SIG-M5 treated with dmso at 0.1 percent for 504 hours (cell line): ENCODE data around the gene RASA4.
"Not testable (repeated sequence)": the region's sequence is repeated elsewhere in the genome, so short reads cannot be mapped to it uniquely, and the experiment has no call there.

Experiments used
- DNase-seq: peaks from one replicate; lab custom pipeline; 2025; ENCODE audit not compliant: unreplicated experiment; lab: John Stamatoyannopoulos, UW

Gene RASA4

GRCh38 chr7:102616507-102617125 lies at the start of gene RASA4:
Gene RASA4 (minus strand): TSS chr7:102616756. CDS start chr7:102616689, 67 bp downstream.
- not testable (repeated sequence) for DNase-seq

- not testable (repeated sequence) for DNase-seq
Measured at GRCh38 chr7:102664765-102665164, 48.2 kb upstream of the RASA4 start.

GRCh38 chr7:102649924-102650323 lies 33.4 kb upstream of the RASA4 start, which contains the start of gene SPDYE2B:
Gene SPDYE2B (plus strand): TSS chr7:102650319. CDS start chr7:102652349, 2,030 bp downstream.
- DNase-seq = not testable (repeated sequence)

GRCh38 chr7:102647813-102648212 lies 31.3 kb upstream of the RASA4 start:
- not testable (repeated sequence) for DNase-seq

- not testable (repeated sequence) for DNase-seq
Measured at GRCh38 chr7:102643404-102643803, 26.8 kb upstream of the RASA4 start.

- DNase-seq = not testable (repeated sequence)
Measured at GRCh38 chr7:102642691-102643090, 26.1 kb upstream of the RASA4 start, which contains the start of gene UPK3BL1. Gene UPK3BL1 (minus strand): TSS chr7:102642791. CDS start chr7:102642741, 50 bp downstream.

GRCh38 chr7:102638848-102639247 lies 22.3 kb upstream of the RASA4 start:
- not testable (repeated sequence) for DNase-seq

- not testable (repeated sequence) for DNase-seq
Measured at GRCh38 chr7:102636956-102637355, 20.4 kb upstream of the RASA4 start.

GRCh38 chr7:102635354-102635753 lies 18.8 kb upstream of the RASA4 start:
- DNase-seq = not testable (repeated sequence)

- DNase-seq = not testable (repeated sequence)
Measured at GRCh38 chr7:102634299-102634698, 17.7 kb upstream of the RASA4 start.

- not testable (repeated sequence) for DNase-seq
Measured at GRCh38 chr7:102630622-102631021, 14.1 kb upstream of the RASA4 start.

- not testable (repeated sequence) for DNase-seq
Measured at GRCh38 chr7:102627271-102627904, 10.8 kb upstream of the RASA4 start.

GRCh38 chr7:102618122-102618521 lies 1.6 kb upstream of the RASA4 start:
- DNase-seq = not testable (repeated sequence)

GRCh38 chr7:102615930-102616329 lies 626 bp downstream of the RASA4 start:
- not testable (repeated sequence) for DNase-seq

GRCh38 chr7:102614873-102615272 lies 1.7 kb downstream of the RASA4 start:
- not testable (repeated sequence) for DNase-seq

GRCh38 chr7:102614346-102614697 lies 2.2 kb downstream of the RASA4 start:
- DNase-seq = not testable (repeated sequence)

GRCh38 chr7:102613575-102614345 lies 2.8 kb downstream of the RASA4 start:
- DNase-seq = not testable (repeated sequence)

GRCh38 chr7:102611675-102612325 lies 4.8 kb downstream of the RASA4 start:
- not testable (repeated sequence) for DNase-seq

GRCh38 chr7:102611013-102611674 lies 5.4 kb downstream of the RASA4 start:
- not testable (repeated sequence) for DNase-seq

- not testable (repeated sequence) for DNase-seq
Measured at GRCh38 chr7:102610441-102610840, 6.1 kb downstream of the RASA4 start.
